Sigmoid colon (tissue), 7 donors: Measurements from ENCODE around the gene RAP1B. TPM values are rescaled to one million over a fixed set of nuclear protein-coding genes. Genes with fewer than 3 reads are reported as not detected.

Source experiments
- DNase-seq: peaks from one replicate; pipeline ENCODE4 v3.0.0-alpha.2; 2019
- H3K27ac ChIP-seq, 4 donors: fragments of 200-600 bp; sonication (generic); one replicate each; pipeline ENCODE4 v1.5.1; 2016 to 2019; ENCODE audit warnings: mild to moderate bottlenecking in 1 of 4
- H3K27me3 ChIP-seq, 3 donors: fragments of 200-600 bp; sonication (generic); one replicate each; pipeline ENCODE4 v1.5.1; 2019; ENCODE audit warnings: mild to moderate bottlenecking in 1 of 3
- H3K36me3 ChIP-seq, 4 donors: fragments of 200-600 bp; sonication (generic); one replicate each; pipeline ENCODE4 v1.5.1; 2016 to 2019
- H3K4me1 ChIP-seq, 4 donors: fragments of 200-600 bp; sonication (generic); one replicate each; pipeline ENCODE4 v1.5.1; 2017 to 2019
- H3K4me3 ChIP-seq, 4 donors: fragments of 200-600 bp; sonication (generic); one replicate each; pipeline ENCODE4 v1.5.1; 2017 to 2019; ENCODE audit warnings: mild to moderate bottlenecking in 2 of 4, moderate library complexity in 1 of 4
- H3K9me3 ChIP-seq, 4 donors: fragments of 200-600 bp in 3 of 4; sonication (generic) in 3 of 4; one replicate each; pipeline versions ENCODE4 v1.5.1 to v1.6.1; 2013 to 2019
- EP300 ChIP-seq, 4 donors: sonication (generic); formaldehyde crosslinking; IDR thresholded peaks; one replicate each; pipeline ENCODE4 v1.6.1; 2017; ENCODE audit warnings: antibody characterized with exemption in 4 of 4
- POLR2A ChIP-seq, 2 donors: fragments of 450-650 bp; IDR thresholded peaks; one replicate each; pipeline ENCODE4 v1.6.1; 2016; ENCODE audit warnings: antibody characterized with exemption in 2 of 2, mild to moderate bottlenecking in 2 of 2, moderate library complexity in 2 of 2
- POLR2AphosphoS5 ChIP-seq, 4 donors: sonication (generic); formaldehyde crosslinking; IDR thresholded peaks; one replicate each; pipeline ENCODE4 v1.6.1; 2017; ENCODE audit warnings: antibody characterized with exemption in 4 of 4
- WGBS, 2 donors: extraction: QIAGEN DNeasy Blood & Tissue Kit; methylation state at CpG; one replicate each; pipeline ENCODE4 v1.1.7; 2013; 5-methylcytosine and 5-hydroxymethylcytosine counted together
- intact Hi-C: fragments of 100-400 bp; cut with DNase I; formaldehyde crosslinking; loops from one replicate; pipeline ENCODE4 v1.15.1; 2023
- polyA plus RNA-seq, 3 donors: library from polyadenylated mRNA; stranded (reverse); fragments of 200-250 nt; gene quantifications; one replicate each; pipeline ENCODE4 v1.2.3, GENCODE V29; 2013
- small RNA-seq, 3 donors: library from RNA; depleted of rRNA; stranded (forward); fragments of <200 nt; gene quantifications; one replicate each; pipeline ENCODE3, GENCODE V24; 2016
- total RNA-seq, 4 donors: library from RNA; depleted of rRNA; stranded (reverse); fragments of >200 nt; gene quantifications; one replicate each; pipeline ENCODE4 v1.1.0, GENCODE V29; 2016
- TF ChIP-seq, protein P1 (sequence below), 4 experiments: fragments of 450-650 bp in 3 of 4; fragments of 200-600 bp in 1 of 4; IDR thresholded peaks; one replicate each; pipeline ENCODE4 v1.5.1; 2016 to 2019; ENCODE audit warnings: antibody characterized with exemption in 4 of 4, mild to moderate bottlenecking in 3 of 4, moderate library complexity in 2 of 4
- donor health status: healthy with polysubstance abuse.
- donor health status: Bipolar disorder and iron deficiency.
- donor health status: healthy.

Gene RAP1B
- total and polyA plus RNA-seq, 7 donors = 146 to 258 (median 213) TPM

DNA sequence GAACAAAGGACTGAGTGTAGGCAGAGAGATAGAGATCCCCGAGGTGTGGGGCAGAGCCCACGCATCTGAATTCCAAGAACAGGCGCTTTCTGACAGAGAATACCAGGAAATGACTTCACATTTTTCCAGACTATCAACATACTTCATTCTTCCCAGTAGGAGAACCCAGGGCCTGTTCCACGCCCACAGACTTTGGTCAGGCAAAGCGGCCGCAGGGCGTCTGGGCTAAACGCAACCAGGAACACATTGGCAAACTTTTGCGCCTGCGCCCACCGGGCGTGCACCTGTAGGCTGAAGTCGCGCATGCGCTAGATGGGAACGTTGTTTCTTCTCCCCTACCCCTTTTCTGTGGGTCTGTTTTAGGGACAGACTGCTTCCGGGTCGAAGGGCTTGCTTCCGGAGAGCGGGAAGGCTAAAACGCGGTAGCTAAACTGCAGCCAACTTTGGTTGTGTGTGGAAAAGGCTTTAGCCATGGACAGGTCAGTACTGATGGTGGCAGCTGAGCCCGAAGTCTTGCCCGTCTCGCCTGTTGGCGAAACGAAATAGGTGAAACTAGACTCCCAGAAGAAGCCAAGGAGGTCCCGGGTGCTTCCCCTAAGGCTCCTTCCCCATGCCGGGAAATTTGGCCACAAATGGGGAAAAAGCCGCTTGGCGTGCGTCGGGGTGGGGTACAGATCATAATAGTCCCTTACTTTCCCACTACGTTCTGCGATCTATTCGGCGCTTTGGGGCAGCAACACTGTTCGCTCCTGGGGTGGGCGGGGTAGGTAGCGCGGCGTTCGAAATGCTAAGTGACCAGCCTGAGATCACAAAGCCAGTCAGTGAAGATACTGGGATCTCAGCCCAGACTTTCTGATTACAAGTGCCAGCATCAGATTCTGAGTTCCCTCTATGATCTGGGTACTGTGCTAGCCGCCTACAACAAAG is 76.2 kb downstream of the RAP1B start, which contains the start of gene NUP107:
Gene NUP107 (plus strand): TSS at position 384 of the 927 bp plus-strand sequence. CDS start 88 bp downstream, at position 472.
- peak within 1 kb of the TSS; percentile 73 to 85 (median 83) for H3K27ac ChIP-seq
- 0% methylated on average over 44 of the region's 44 CpGs for WGBS, 2 donors
- H3K4me3 ChIP-seq = peak within 1 kb of the TSS; percentile 73 to 88 (median 78)
- peaks cover 7 to 22% (median 11%) of the 10 kb centered on the region in 4 donors for H3K36me3 ChIP-seq
- peak; percentile 100 for DNase-seq
- no peaks in the 10 kb centered on the region for H3K9me3 ChIP-seq
- intact Hi-C loops = loop anchor here (2.0 to 5.0 kb wide), 5 partner anchors 60 to 465 kb away; partner anchors contain the start of genes MDM2, RAP1B and SLC35E3
- H3K27me3 ChIP-seq = no peaks in the 10 kb centered on the region
- peak; percentile 57 to 88 (median 83) for TF ChIP-seq POLR2AphosphoS5 (IDR thresholded peaks at IDR 0.05)
- TF ChIP-seq POLR2A (IDR thresholded peaks at IDR 0.05) = peak in 1 of 2 donors; percentile 33
- TF ChIP-seq, protein P1, sequence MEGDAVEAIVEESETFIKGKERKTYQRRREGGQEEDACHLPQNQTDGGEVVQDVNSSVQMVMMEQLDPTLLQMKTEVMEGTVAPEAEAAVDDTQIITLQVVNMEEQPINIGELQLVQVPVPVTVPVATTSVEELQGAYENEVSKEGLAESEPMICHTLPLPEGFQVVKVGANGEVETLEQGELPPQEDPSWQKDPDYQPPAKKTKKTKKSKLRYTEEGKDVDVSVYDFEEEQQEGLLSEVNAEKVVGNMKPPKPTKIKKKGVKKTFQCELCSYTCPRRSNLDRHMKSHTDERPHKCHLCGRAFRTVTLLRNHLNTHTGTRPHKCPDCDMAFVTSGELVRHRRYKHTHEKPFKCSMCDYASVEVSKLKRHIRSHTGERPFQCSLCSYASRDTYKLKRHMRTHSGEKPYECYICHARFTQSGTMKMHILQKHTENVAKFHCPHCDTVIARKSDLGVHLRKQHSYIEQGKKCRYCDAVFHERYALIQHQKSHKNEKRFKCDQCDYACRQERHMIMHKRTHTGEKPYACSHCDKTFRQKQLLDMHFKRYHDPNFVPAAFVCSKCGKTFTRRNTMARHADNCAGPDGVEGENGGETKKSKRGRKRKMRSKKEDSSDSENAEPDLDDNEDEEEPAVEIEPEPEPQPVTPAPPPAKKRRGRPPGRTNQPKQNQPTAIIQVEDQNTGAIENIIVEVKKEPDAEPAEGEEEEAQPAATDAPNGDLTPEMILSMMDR (IDR thresholded peaks at IDR 0.05) = peak in 1 of 4 experiments; percentile 38
- peak in 1 of 4 donors; percentile 41 for TF ChIP-seq EP300 (IDR thresholded peaks at IDR 0.05)
- H3K4me1 ChIP-seq = peaks cover 0 to 24% (median 16%) of the 10 kb centered on the region in 4 donors

DNA sequence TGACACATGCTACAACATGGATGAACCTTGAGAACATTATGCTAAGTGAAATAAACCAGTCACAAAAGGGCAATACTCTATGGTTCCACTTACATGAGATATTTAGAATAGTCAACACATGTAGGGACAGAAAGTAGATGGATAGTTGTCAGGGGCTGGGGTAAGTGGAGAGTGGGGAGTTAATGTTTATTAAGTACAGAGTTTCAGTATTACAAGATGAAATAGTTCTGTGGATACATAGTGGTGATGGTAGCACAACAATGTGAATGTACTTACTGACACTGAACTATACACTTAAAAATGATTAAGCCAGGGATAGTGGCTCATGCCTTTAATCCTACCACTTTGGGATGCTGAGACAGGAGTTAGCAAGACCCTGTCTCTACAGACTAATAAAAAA is 84.8 kb downstream of the RAP1B start:
- peaks cover 7 to 100% (median 41%) of the 10 kb centered on the region in 4 donors for H3K36me3 ChIP-seq
- no peaks in the 10 kb centered on the region for H3K27me3 ChIP-seq
- H3K4me3 ChIP-seq = no peak overlapping the region
- TF ChIP-seq, protein P1 (IDR thresholded peaks at IDR 0.05) = no peak
- TF ChIP-seq EP300 (IDR thresholded peaks at IDR 0.05) (no peak), POLR2AphosphoS5 (IDR thresholded peaks at IDR 0.05) (no peak), POLR2A (IDR thresholded peaks at IDR 0.05) (no peak)
- intact Hi-C loops = no loop called here
- no peaks in the 10 kb centered on the region for H3K4me1 ChIP-seq
- no peak for DNase-seq
- H3K27ac ChIP-seq = no peak overlapping the region
- no peaks in the 10 kb centered on the region for H3K9me3 ChIP-seq

DNA sequence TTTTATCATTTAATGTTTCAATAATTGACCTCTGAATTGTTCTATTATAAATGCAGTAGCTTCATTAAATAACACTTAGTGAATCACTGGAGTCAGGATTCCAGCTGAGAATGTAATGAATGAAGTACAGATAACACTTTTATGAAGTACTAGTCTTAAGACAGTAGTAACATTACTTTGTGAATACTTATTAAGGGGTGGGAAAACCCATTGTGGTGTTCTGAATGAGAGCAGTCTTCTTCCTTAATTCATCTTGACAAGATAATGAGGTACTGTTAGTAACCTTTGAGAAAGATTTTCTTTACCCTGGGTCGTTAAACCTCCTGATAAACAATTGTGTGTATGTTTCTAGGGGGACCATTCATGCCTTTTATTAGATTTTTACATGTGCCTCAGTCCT is 88.8 kb downstream of the RAP1B start:
- WGBS, 2 donors = 79 to 91% methylated on average over 1 of the region's 1 CpG
- Histone ChIP-seq H3K4me3 (no peak overlapping the region), H3K27ac (no peak overlapping the region), H3K36me3 (peaks cover 0 to 100% (median 36%) of the 10 kb centered on the region in 4 donors), H3K4me1 (no peaks in the 10 kb centered on the region), H3K9me3 (no peaks in the 10 kb centered on the region), H3K27me3 (no peaks in the 10 kb centered on the region)
- intact Hi-C loops = no loop called here
- TF ChIP-seq POLR2AphosphoS5 (IDR thresholded peaks at IDR 0.05) (no peak), EP300 (IDR thresholded peaks at IDR 0.05) (no peak), POLR2A (IDR thresholded peaks at IDR 0.05) (no peak)
- TF ChIP-seq, protein P1 (IDR thresholded peaks at IDR 0.05) = no peak
- DNase-seq = no peak

Small RNAs within 50 kb of the gene (small RNA-seq; reads per million reads assigned to genes)
- 0 reads per million in 3 donors for gene RF00017
- 0 reads per million in 3 donors for gene SNORA70G

Other genes starting within 250 kb of the RAP1B start
- 10 to 100 TPM; 24.2 to 34.3 (median 31.0) TPM for gene NUP107, start 76.1 kb downstream of the RAP1B start, total RNA-seq
- gene NUP107, start 76.1 kb downstream of the RAP1B start, polyA plus RNA-seq = 10 to 100 TPM in 1 of 3 donors, 1 to 10 TPM in 2; 6.0 to 22.9 (median 6.2) TPM
- 1 to 10 TPM; 1.1 to 5.3 (median 2.6) TPM for gene SLC35E3, start 135.3 kb downstream of the RAP1B start, total RNA-seq
- gene SLC35E3, start 135.3 kb downstream of the RAP1B start, polyA plus RNA-seq = 1 to 10 TPM in 1 of 3 donors, under 1 TPM in 2; under 0.01 to 3.7 (median 0.92) TPM
- 10 to 100 TPM; 44.2 to 55.4 (median 47.8) TPM for gene MDM2, start 197.3 kb downstream of the RAP1B start, total RNA-seq
- 10 to 100 TPM in 2 of 3 donors, 1 to 10 TPM in 1; 6.0 to 34.5 (median 20.8) TPM for gene MDM2, start 197.3 kb downstream of the RAP1B start, polyA plus RNA-seq